B cell (primary cell): ENCODE results near the gene KCNH6.

Experiments used
- EZH2 ChIP-seq: IDR thresholded peaks from 2 replicates; pipeline ENCODE4 v1.6.1; 2012; ENCODE audit warnings: borderline replicate concordance, low read depth, mild to moderate bottlenecking, moderate library complexity, low read length; ENCODE audit not compliant: insufficient read depth, poor library complexity, severe bottlenecking
- TF ChIP-seq, protein P1 (sequence below): fragments of 200-600 bp; IDR thresholded peaks from one replicate; pipeline ENCODE4 v1.8.0; 2022; ENCODE audit warnings: antibody characterized with exemption, mild to moderate bottlenecking

DNA sequence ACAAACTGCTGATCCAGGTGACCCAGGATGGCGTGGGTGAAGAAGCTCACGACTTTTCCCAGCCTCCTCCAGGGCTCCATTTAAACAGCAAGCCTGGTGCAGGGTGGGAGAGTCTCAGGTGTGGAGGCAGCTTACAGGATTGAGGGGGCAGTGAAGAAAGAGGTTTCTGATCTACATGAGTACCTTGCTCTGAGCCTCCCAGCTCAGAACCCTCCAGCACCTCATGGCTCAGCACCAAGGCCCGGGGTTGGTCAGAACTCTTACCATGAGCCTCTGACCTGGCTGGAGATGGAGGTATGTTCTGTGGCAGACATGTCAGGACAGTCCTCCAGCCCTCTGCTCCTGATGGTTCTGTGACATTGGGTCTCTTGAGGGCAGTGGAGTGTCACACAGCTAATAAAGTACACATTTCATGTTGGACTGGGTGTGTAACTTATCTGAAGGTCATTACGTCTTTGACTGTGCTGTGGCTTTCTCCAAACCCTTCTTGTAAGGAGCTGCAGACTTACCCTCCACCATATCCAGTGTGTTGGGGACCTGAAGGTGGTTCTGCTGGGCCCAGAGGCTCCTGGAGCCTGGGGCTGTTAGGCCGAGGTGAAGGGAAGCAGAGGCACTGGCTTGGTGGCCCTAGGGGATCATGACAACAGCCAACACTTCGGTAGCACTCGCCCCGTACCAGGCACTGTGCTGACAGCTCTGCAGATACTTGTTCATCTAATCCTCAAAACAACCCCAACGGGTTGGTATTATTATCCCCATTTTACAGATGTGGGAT, 23.3 kb downstream of the KCNH6 start:
- TF ChIP-seq, protein P1, sequence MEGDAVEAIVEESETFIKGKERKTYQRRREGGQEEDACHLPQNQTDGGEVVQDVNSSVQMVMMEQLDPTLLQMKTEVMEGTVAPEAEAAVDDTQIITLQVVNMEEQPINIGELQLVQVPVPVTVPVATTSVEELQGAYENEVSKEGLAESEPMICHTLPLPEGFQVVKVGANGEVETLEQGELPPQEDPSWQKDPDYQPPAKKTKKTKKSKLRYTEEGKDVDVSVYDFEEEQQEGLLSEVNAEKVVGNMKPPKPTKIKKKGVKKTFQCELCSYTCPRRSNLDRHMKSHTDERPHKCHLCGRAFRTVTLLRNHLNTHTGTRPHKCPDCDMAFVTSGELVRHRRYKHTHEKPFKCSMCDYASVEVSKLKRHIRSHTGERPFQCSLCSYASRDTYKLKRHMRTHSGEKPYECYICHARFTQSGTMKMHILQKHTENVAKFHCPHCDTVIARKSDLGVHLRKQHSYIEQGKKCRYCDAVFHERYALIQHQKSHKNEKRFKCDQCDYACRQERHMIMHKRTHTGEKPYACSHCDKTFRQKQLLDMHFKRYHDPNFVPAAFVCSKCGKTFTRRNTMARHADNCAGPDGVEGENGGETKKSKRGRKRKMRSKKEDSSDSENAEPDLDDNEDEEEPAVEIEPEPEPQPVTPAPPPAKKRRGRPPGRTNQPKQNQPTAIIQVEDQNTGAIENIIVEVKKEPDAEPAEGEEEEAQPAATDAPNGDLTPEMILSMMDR = no peak
- no peak for TF ChIP-seq EZH2
